Femur (tissue), 1 donor: ENCODE measurements around the gene NUBP1.

ENCODE experiments used
- DNase-seq: peaks from one replicate; pipeline ENCODE4 v3.0.0-alpha.2; 2017

Gene NUBP1

GRCh38 chr16:10808850-10809249 is 65.2 kb downstream of the NUBP1 start:
- no peak for DNase-seq

- no peak for DNase-seq
These were observed 66.1 kb downstream of the NUBP1 start for GRCh38 chr16:10809706-10810105.

- DNase-seq, result no peak
These were observed 68.9 kb downstream of the NUBP1 start for GRCh38 chr16:10812312-10813098.

- no peak for DNase-seq
These were observed 69.4 kb downstream of the NUBP1 start for GRCh38 chr16:10813099-10813455.

GRCh38 chr16:10817514-10817913 is 73.9 kb downstream of the NUBP1 start:
- no peak for DNase-seq

GRCh38 chr16:10817963-10818941 is 74.6 kb downstream of the NUBP1 start, which contains the start of gene TVP23A:
TVP23A (minus strand) TSS chr16:10818794; CDS start chr16:10818493, 301 bp downstream.
- peak; percentile 40 for DNase-seq
